ENCODE measurements around the gene PTBP2.
"Not testable (repeated sequence)": the region's sequence is repeated elsewhere in the genome, so short reads cannot be mapped to it uniquely, and the experiment has no call there.

PTBP2 gene

DNA sequence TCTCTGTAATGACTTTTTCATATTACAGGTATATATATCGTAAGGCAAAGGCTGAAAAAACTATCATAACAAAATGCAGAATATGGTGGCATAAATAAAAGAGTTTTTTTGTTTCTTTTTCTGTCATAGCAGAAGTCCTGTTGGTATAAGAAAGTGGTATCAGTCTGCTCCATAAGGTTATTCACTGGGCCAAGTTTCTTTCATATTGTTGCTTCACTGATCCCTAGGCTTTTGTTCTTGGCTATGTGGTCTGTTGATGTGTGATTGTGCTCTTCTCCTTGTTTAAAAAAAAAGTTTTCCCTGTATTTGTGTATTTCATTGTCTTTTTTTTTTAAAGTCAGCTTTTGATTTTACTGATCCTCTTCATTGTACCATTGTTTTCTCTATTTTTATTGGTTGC, 26.0 kb downstream of the PTBP2 start:
- Mint-ChIP-seq H3K4me3 (no peak overlapping the region), H3K9me3 (no peaks in the 10 kb centered on the region), H3K4me1 (peaks cover 41% of the 10 kb centered on the region), H3K27ac (ENCODE audit: low read depth) (peak overlapping the region; percentile 54), H3K27me3 (no peaks in the 10 kb centered on the region), H3K36me3 (ENCODE audit: insufficient read depth) (peaks cover 18% of the 10 kb centered on the region)
- no peak for DNase-seq (ENCODE audit: low spot score in 2 of 2)
- ATAC-seq (replicated peaks; ENCODE audit: extremely low read depth, poor library complexity, severe bottlenecking), result no peak

DNA sequence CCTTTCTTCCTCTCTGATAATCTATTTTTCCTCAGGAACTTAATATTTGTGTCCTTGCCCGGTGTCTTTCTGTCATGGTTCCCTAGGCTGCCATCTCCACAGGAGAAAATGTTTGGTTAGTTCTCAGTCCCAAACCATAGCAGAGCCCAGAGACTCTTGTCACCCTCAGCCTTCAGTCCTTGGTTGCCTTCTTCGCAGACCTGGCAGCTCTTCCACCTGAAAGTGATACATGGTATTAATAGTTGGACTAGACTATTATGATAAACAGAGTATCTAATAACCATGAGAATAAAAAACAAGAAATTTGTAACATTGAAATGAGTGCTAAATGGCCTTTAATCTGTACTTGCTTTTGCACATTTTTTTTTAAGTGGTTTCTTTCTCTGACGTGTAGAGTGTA, 26.5 kb downstream of the PTBP2 start:
- Mint-ChIP-seq H3K27ac (ENCODE audit: low read depth) (peak overlapping the region; percentile 54), H3K27me3 (no peaks in the 10 kb centered on the region), H3K9me3 (no peaks in the 10 kb centered on the region), H3K36me3 (ENCODE audit: insufficient read depth) (peaks cover 21% of the 10 kb centered on the region), H3K4me3 (no peak overlapping the region), H3K4me1 (peaks cover 46% of the 10 kb centered on the region)
- DNase-seq (ENCODE audit: low spot score in 2 of 2) (no peak), ATAC-seq (replicated peaks; ENCODE audit: extremely low read depth, poor library complexity, severe bottlenecking) (no peak)

GRCh38 chr1:96749618-96750017, 28.0 kb downstream of the PTBP2 start:
- H3K4me1 Mint-ChIP-seq, result peaks cover 49% of the 10 kb centered on the region
- H3K36me3 Mint-ChIP-seq (ENCODE audit: insufficient read depth), result peaks cover 31% of the 10 kb centered on the region
- no peak for ATAC-seq (replicated peaks; ENCODE audit: extremely low read depth, poor library complexity, severe bottlenecking)
- H3K27ac Mint-ChIP-seq (ENCODE audit: low read depth), result no peak overlapping the region
- no peaks in the 10 kb centered on the region for H3K9me3 Mint-ChIP-seq
- no peak overlapping the region for H3K4me3 Mint-ChIP-seq
- DNase-seq (ENCODE audit: low spot score in 2 of 2), result no peak
- no peaks in the 10 kb centered on the region for H3K27me3 Mint-ChIP-seq

DNA sequence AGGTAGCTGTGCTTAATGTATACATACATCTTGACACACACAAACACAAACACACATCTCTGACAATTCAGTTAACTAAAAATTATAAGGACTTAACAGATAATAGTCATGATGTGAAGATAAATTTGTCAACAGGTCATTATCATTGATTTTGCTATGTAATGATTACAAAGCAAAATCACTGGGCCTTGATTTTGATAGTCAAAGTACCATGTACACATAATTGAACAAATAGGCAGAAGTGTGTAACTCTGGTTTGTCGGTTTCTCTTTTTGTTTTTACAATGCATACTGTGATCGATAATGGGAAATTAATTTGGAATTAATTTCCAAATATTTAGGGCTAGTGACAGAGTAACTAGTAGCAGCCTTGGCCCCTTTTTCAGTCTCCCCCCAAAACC, 30.8 kb downstream of the PTBP2 start:
- no peaks in the 10 kb centered on the region for H3K9me3 Mint-ChIP-seq
- H3K27ac Mint-ChIP-seq (ENCODE audit: low read depth), result no peak overlapping the region
- H3K36me3 Mint-ChIP-seq (ENCODE audit: insufficient read depth), result peaks cover 39% of the 10 kb centered on the region
- no peak overlapping the region for H3K4me3 Mint-ChIP-seq
- no peaks in the 10 kb centered on the region for H3K27me3 Mint-ChIP-seq
- no peak for ATAC-seq (replicated peaks; ENCODE audit: extremely low read depth, poor library complexity, severe bottlenecking)
- H3K4me1 Mint-ChIP-seq, result peaks cover 36% of the 10 kb centered on the region
- DNase-seq (ENCODE audit: low spot score in 2 of 2), result no peak

- Mint-ChIP-seq H3K27ac (ENCODE audit: low read depth) (no peak overlapping the region), H3K9me3 (peaks cover 3% of the 10 kb centered on the region), H3K27me3 (no peaks in the 10 kb centered on the region), H3K4me1 (peaks cover 10% of the 10 kb centered on the region), H3K4me3 (no peak overlapping the region), H3K36me3 (ENCODE audit: insufficient read depth) (peaks cover 34% of the 10 kb centered on the region)
- ATAC-seq (replicated peaks; ENCODE audit: extremely low read depth, poor library complexity, severe bottlenecking) (no peak), DNase-seq (ENCODE audit: low spot score in 2 of 2) (no peak)
These were observed 35.2 kb downstream of the PTBP2 start for GRCh38 chr1:96756789-96757188.

DNA sequence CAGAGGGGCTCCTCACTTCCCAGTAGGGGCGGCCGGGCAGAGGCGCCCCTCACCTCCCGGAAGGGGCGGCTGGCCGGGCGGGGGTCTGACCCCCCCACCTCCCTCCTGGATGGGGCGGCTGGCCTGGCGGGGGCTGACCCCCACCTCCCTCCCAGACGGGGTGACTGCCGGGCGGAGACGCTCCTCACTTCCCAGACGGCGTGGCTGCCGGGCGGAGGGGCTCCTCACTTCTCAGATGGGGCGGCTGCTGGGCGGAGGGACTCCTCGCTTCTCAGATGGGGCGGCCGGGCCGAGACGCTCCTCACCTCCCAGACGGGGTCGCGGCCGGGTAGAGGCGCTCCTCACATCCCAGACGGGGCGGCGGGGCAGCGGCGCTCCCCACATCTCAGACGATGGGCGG, 41.0 kb downstream of the PTBP2 start:
- H3K27me3 Mint-ChIP-seq; H3K27ac Mint-ChIP-seq (ENCODE audit: low read depth); DNase-seq (ENCODE audit: low spot score in 2 of 2); H3K4me1 Mint-ChIP-seq; H3K9me3 Mint-ChIP-seq; H3K36me3 Mint-ChIP-seq (ENCODE audit: insufficient read depth); ATAC-seq (replicated peaks; ENCODE audit: extremely low read depth, poor library complexity, severe bottlenecking); H3K4me3 Mint-ChIP-seq: not testable (repeated sequence)

GRCh38 chr1:96763514-96763913, 41.9 kb downstream of the PTBP2 start:
- no peak overlapping the region for H3K27ac Mint-ChIP-seq (ENCODE audit: low read depth)
- H3K4me3 Mint-ChIP-seq, result no peak overlapping the region
- no peaks in the 10 kb centered on the region for H3K4me1 Mint-ChIP-seq
- H3K36me3 Mint-ChIP-seq (ENCODE audit: insufficient read depth), result peaks cover 5% of the 10 kb centered on the region
- H3K27me3 Mint-ChIP-seq, result no peaks in the 10 kb centered on the region
- no peak for ATAC-seq (replicated peaks; ENCODE audit: extremely low read depth, poor library complexity, severe bottlenecking)
- H3K9me3 Mint-ChIP-seq, result peaks cover 3% of the 10 kb centered on the region
- no peak for DNase-seq (ENCODE audit: low spot score in 2 of 2)

DNA sequence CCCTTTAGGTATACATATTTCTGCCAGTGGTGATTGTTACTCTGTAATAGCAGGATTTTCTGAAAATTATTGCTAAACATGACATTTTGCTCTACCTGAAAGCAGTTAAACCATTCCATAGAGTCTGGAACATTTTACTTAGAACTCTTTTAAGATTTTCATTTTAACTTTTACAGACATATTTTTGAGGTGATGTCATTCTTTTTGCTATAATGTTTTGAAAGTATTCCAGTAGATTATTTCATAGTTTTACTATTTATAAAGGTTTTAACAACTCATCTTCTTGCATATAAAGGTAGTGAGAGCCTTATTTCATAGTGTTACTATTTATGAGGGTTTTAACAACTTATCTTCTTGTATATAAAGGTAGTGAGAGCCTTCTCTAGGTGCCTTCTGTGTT, 42.9 kb downstream of the PTBP2 start:
- DNase-seq (ENCODE audit: low spot score in 2 of 2) (no peak), ATAC-seq (replicated peaks; ENCODE audit: extremely low read depth, poor library complexity, severe bottlenecking) (no peak)
- Mint-ChIP-seq H3K4me3 (no peak overlapping the region), H3K4me1 (no peaks in the 10 kb centered on the region), H3K9me3 (peaks cover 3% of the 10 kb centered on the region), H3K27me3 (no peaks in the 10 kb centered on the region), H3K36me3 (ENCODE audit: insufficient read depth) (peaks cover 5% of the 10 kb centered on the region), H3K27ac (ENCODE audit: low read depth) (no peak overlapping the region)

DNA sequence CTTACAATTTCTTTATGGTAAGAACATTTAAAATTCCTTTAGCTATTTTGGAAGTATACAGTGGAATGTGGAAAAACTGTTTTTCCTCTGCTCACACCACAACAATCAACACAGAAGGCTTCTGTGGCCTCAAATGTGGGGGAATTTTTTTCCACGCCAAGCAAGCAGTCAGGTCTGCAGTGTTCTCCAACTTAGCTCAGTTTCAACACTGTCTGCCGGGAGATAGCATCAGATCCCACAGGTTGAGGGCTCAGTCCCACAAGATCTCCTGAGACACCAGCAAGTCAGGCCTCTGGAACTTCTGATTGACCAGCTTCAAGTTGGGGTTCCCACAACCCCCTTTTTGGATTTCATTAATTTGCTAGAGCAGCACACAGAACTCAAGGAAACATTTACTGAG, 50.3 kb downstream of the PTBP2 start:
- Mint-ChIP-seq H3K9me3 (no peaks in the 10 kb centered on the region), H3K27me3 (no peaks in the 10 kb centered on the region), H3K4me3 (no peak overlapping the region), H3K36me3 (ENCODE audit: insufficient read depth) (peaks cover 16% of the 10 kb centered on the region), H3K4me1 (peaks cover 11% of the 10 kb centered on the region), H3K27ac (ENCODE audit: low read depth) (no peak overlapping the region)
- DNase-seq (ENCODE audit: low spot score in 2 of 2) (no peak), ATAC-seq (replicated peaks; ENCODE audit: extremely low read depth, poor library complexity, severe bottlenecking) (no peak)

DNA sequence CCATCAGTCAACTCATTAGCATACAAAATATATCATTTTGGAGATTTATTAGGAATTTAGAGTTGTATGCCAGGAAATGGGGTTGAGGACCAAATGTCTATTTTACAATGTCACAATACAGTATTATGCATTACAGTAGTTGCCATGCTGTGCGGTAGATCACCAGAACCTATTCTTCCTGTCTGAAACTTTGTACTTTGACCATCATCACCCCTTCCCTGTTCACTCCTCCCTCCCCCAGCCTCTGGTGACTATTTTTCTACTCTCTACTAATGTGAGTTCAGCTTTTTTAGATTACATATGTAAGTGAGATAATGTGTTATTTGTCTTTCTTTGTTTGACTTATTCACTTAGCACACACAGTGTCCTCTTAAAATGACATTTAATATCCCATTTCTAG, 50.8 kb downstream of the PTBP2 start:
- Mint-ChIP-seq H3K27ac (ENCODE audit: low read depth) (no peak overlapping the region), H3K36me3 (ENCODE audit: insufficient read depth) (peaks cover 16% of the 10 kb centered on the region), H3K4me1 (peaks cover 11% of the 10 kb centered on the region), H3K27me3 (no peaks in the 10 kb centered on the region), H3K9me3 (no peaks in the 10 kb centered on the region), H3K4me3 (no peak overlapping the region)
- ATAC-seq (replicated peaks; ENCODE audit: extremely low read depth, poor library complexity, severe bottlenecking), result no peak
- DNase-seq (ENCODE audit: low spot score in 2 of 2), result no peak

DNA sequence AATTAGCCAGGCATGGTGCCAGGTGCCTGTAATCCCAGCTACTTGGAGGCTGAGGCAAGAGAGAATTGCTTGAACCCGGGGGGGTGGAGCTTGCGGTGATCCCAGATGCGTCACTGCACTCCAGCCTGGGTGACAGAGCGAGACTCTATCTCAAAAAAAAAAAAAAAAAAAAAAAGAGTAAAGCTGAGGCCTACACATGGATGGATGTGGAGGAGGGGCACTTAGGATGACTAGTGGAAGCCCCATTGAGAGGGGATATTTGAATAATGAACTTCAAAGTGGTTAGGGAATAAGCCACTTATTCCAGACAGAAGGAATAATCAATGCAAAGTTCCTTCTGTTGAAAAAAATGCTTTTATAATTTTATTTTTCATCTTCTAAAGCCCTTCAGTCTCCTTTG, 51.4 kb downstream of the PTBP2 start:
- DNase-seq (ENCODE audit: low spot score in 2 of 2), result no peak
- H3K4me3 Mint-ChIP-seq, result no peak overlapping the region
- H3K27ac Mint-ChIP-seq (ENCODE audit: low read depth), result no peak overlapping the region
- H3K27me3 Mint-ChIP-seq, result no peaks in the 10 kb centered on the region
- no peaks in the 10 kb centered on the region for H3K9me3 Mint-ChIP-seq
- H3K4me1 Mint-ChIP-seq, result peaks cover 11% of the 10 kb centered on the region
- peaks cover 16% of the 10 kb centered on the region for H3K36me3 Mint-ChIP-seq (ENCODE audit: insufficient read depth)
- ATAC-seq (replicated peaks; ENCODE audit: extremely low read depth, poor library complexity, severe bottlenecking), result no peak

- Mint-ChIP-seq H3K4me3 (no peak overlapping the region), H3K36me3 (ENCODE audit: insufficient read depth) (peaks cover 22% of the 10 kb centered on the region), H3K4me1 (no peaks in the 10 kb centered on the region), H3K27me3 (no peaks in the 10 kb centered on the region), H3K27ac (ENCODE audit: low read depth) (no peak overlapping the region), H3K9me3 (no peaks in the 10 kb centered on the region)
- ATAC-seq (replicated peaks; ENCODE audit: extremely low read depth, poor library complexity, severe bottlenecking) (no peak), DNase-seq (ENCODE audit: low spot score in 2 of 2) (no peak)
These were observed 60.6 kb downstream of the PTBP2 start for GRCh38 chr1:96782206-96782605.

DNA sequence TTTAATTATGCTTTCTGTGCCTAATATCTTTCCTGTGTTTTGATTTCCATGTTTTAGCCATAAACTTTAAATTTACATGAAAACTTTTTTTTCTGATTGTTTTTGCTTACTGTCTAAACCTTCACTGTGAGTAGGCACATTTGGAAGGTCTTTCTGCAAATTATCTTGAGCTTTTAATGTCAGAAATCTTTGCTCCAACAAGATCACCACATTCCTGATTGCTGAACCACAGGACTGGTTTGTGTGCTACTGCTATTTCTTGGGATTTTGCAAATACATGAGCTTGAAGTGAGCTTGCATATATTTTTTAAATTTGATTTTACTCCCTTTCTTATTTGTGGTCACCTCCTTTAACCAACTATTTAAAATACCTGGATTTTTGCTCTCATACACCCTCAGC, 61.3 kb downstream of the PTBP2 start:
- H3K36me3 Mint-ChIP-seq (ENCODE audit: insufficient read depth), result peaks cover 25% of the 10 kb centered on the region
- H3K4me3 Mint-ChIP-seq, result no peak overlapping the region
- ATAC-seq (replicated peaks; ENCODE audit: extremely low read depth, poor library complexity, severe bottlenecking) (no peak), DNase-seq (ENCODE audit: low spot score in 2 of 2) (no peak)
- H3K9me3 Mint-ChIP-seq, result no peaks in the 10 kb centered on the region
- H3K27ac Mint-ChIP-seq (ENCODE audit: low read depth), result no peak overlapping the region
- no peaks in the 10 kb centered on the region for H3K27me3 Mint-ChIP-seq
- H3K4me1 Mint-ChIP-seq, result no peaks in the 10 kb centered on the region

DNA sequence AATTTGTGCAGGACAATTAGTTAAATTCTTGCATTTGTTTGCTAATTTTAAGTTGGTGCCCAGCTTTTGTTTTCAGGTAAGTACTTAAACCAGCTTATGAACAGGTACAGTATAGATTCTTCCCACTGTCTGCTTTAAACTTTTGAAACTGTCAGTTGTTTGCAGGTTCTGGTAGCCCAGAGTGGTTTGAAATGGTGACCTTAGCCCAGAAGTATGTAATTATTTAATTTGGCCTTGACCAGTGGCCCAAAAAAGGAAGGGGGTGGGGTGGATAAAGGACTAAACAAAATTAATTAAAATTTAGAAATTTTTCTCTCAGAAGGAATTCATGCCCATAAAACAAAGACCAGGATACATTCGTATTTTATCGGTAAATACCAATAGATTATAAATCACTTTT, 69.0 kb downstream of the PTBP2 start:
- Mint-ChIP-seq H3K9me3 (no peaks in the 10 kb centered on the region), H3K36me3 (ENCODE audit: insufficient read depth) (peaks cover 11% of the 10 kb centered on the region), H3K4me3 (no peak overlapping the region), H3K4me1 (no peaks in the 10 kb centered on the region), H3K27me3 (no peaks in the 10 kb centered on the region), H3K27ac (ENCODE audit: low read depth) (no peak overlapping the region)
- no peak for ATAC-seq (replicated peaks; ENCODE audit: extremely low read depth, poor library complexity, severe bottlenecking)
- DNase-seq (ENCODE audit: low spot score in 2 of 2), result no peak

Measured in central memory CD8-positive, alpha-beta T cell (primary cell).